OCI-LY1 (cell line): ENCODE results near the gene ARHGAP18.

Source experiments
- H2AFZ ChIP-seq: fragments of 200-600 bp; sonication (generic), shearing (Covaris generic); 2 replicates; pipeline ENCODE4 v1.6.0; 2014; ENCODE audit warnings: antibody characterized with exemption, mild to moderate bottlenecking, low read length
- H3F3A ChIP-seq: fragments of 200-600 bp; sonication (generic), shearing (Covaris generic); 2 replicates; pipeline ENCODE4 v1.6.0; 2014; ENCODE audit warnings: mild to moderate bottlenecking, antibody characterized with exemption, low read length, moderate library complexity; ENCODE audit not compliant: insufficient read depth
- H3K27ac ChIP-seq: fragments of 200-600 bp; sonication (generic); 2 replicates; pipeline ENCODE4 v1.5.1; 2014; ENCODE audit warnings: low read length, mixed run types, mild to moderate bottlenecking, low read depth; ENCODE audit not compliant: poor library complexity, severe bottlenecking
- H3K27me3 ChIP-seq: fragments of 200-600 bp; sonication (generic); 2 replicates; pipeline ENCODE4 v1.6.0; 2014; ENCODE audit warnings: antibody characterized with exemption, mild to moderate bottlenecking, low read length, moderate library complexity; ENCODE audit not compliant: insufficient read depth
- H3K36me3 ChIP-seq: fragments of 200-600 bp; sonication (generic); 2 replicates; pipeline ENCODE4 v1.6.1; 2014; ENCODE audit warnings: mild to moderate bottlenecking, antibody characterized with exemption, low read length, moderate library complexity, mixed read lengths; ENCODE audit not compliant: insufficient read depth
- H3K4me1 ChIP-seq: fragments of 200-600 bp; sonication (generic); 2 replicates; pipeline ENCODE4 v1.5.1; 2014; ENCODE audit warnings: mild to moderate bottlenecking, low read length, moderate library complexity; ENCODE audit not compliant: insufficient read depth, severe bottlenecking
- H3K4me2 ChIP-seq: fragments of 200-600 bp; sonication (generic), shearing (Covaris generic); 2 replicates; pipeline ENCODE4 v1.6.1; 2014; ENCODE audit warnings: low read length
- H3K4me3 ChIP-seq: fragments of 200-600 bp; sonication (generic); 2 replicates; pipeline ENCODE4 v1.5.1; 2014; ENCODE audit warnings: low read length, low read depth, mild to moderate bottlenecking, mixed read lengths; ENCODE audit not compliant: poor library complexity, severe bottlenecking
- H3K79me2 ChIP-seq: fragments of 200-600 bp; shearing (Covaris generic); 2 replicates; pipeline ENCODE4 v1.6.1; 2016; ENCODE audit warnings: mixed run types, low read length, mixed read lengths; ENCODE audit not compliant: insufficient read depth
- H3K9ac ChIP-seq: fragments of 200-600 bp; sonication (generic), shearing (Covaris generic); 2 replicates; pipeline ENCODE4 v1.6.1; 2014; ENCODE audit warnings: mild to moderate bottlenecking, low read length, mixed read lengths
- H3K9me2 ChIP-seq: fragments of 200-600 bp; sonication (generic), shearing (Covaris generic); 2 replicates; pipeline ENCODE4 v1.6.1; 2014; ENCODE audit warnings: low read depth, mild to moderate bottlenecking, low read length, mixed read lengths
- H3K9me3 ChIP-seq: fragments of 200-600 bp; shearing (Covaris generic); 2 replicates; pipeline ENCODE4 v1.6.1; 2014; ENCODE audit warnings: low read length, mixed read lengths
- H4K20me1 ChIP-seq: fragments of 200-600 bp; sonication (generic), shearing (Covaris generic); 2 replicates; pipeline ENCODE4 v1.6.0; 2016; ENCODE audit warnings: mild to moderate bottlenecking, low read length; ENCODE audit not compliant: insufficient read depth
- EZH2 ChIP-seq: fragments of 200-600 bp; sonication (generic), shearing (Covaris generic); IDR thresholded peaks from 2 replicates; pipeline ENCODE4 v1.8.0; 2017; ENCODE audit warnings: borderline replicate concordance, mixed run types, mild to moderate bottlenecking, antibody characterized with exemption, low read length, moderate library complexity, mixed read lengths
- TF ChIP-seq, protein P1 (sequence below): fragments of 200-600 bp; sonication (generic), shearing (Covaris generic); IDR thresholded peaks from 2 replicates; pipeline ENCODE4 v1.5.1; 2017; ENCODE audit warnings: mild to moderate bottlenecking, antibody characterized with exemption, low read length, moderate library complexity, mixed read lengths

ARHGAP18 gene

DNA sequence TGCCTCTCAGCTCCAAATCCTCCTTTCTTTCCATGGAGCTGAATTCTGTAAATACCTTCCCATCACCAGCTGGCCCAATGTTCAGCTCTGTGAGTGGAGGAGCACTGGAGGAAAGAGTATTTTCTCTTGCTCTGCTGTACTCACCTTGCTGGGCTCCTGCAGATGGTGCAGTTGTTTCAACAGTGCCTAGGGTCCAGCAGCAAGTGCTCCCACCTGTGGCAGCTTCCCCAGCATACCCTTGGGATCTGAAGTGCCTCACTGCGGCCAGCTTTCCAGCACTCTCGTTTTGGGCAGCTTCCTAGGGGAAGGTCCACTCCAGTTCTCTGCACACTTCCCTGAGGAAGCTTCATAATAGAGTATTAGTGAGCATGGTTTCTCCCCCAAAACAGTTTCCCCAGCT, 170.9 kb downstream of the ARHGAP18 start:
- Histone ChIP-seq H3K27me3 (no peaks in the 10 kb centered on the region), H4K20me1 (no peaks in the 10 kb centered on the region), H3F3A (no peaks in the 10 kb centered on the region), H2AFZ (no peak overlapping the region), H3K9ac (no peak overlapping the region), H3K4me1 (no peaks in the 10 kb centered on the region), H3K4me3 (no peak overlapping the region), H3K9me3 (no peaks in the 10 kb centered on the region), H3K79me2 (no peaks in the 10 kb centered on the region), H3K27ac (no peak overlapping the region), H3K9me2 (no peaks in the 10 kb centered on the region), H3K36me3 (no peaks in the 10 kb centered on the region), H3K4me2 (no peak overlapping the region)
- no peak for TF ChIP-seq EZH2
- TF ChIP-seq, protein P1, sequence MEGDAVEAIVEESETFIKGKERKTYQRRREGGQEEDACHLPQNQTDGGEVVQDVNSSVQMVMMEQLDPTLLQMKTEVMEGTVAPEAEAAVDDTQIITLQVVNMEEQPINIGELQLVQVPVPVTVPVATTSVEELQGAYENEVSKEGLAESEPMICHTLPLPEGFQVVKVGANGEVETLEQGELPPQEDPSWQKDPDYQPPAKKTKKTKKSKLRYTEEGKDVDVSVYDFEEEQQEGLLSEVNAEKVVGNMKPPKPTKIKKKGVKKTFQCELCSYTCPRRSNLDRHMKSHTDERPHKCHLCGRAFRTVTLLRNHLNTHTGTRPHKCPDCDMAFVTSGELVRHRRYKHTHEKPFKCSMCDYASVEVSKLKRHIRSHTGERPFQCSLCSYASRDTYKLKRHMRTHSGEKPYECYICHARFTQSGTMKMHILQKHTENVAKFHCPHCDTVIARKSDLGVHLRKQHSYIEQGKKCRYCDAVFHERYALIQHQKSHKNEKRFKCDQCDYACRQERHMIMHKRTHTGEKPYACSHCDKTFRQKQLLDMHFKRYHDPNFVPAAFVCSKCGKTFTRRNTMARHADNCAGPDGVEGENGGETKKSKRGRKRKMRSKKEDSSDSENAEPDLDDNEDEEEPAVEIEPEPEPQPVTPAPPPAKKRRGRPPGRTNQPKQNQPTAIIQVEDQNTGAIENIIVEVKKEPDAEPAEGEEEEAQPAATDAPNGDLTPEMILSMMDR: no peak

DNA sequence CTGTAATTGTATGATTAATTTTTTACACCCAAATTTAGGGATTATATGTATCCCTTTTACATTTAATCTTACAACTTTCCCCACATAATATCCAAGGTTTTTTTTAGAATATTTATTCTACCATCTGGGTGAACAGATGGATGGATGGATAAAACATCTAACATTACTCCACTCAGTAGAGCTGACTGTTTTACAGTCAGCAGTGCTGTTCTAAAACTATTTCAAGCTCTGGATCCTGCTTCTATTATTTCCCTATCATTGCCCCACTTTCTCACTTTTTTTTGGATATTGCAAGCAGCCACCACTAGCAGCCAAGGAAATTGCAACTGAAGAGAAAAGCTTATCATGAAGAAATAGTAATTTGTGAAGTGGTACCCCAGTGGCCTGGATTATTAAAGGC, 173.7 kb downstream of the ARHGAP18 start:
- H4K20me1 ChIP-seq: no peaks in the 10 kb centered on the region
- H3K4me2 ChIP-seq: no peak overlapping the region
- no peaks in the 10 kb centered on the region for H3K27me3 ChIP-seq
- no peaks in the 10 kb centered on the region for H3K79me2 ChIP-seq
- H3K9me2 ChIP-seq: no peaks in the 10 kb centered on the region
- TF ChIP-seq, protein P1: no peak
- TF ChIP-seq EZH2: no peak
- no peaks in the 10 kb centered on the region for H3K9me3 ChIP-seq
- no peaks in the 10 kb centered on the region for H3K4me1 ChIP-seq
- no peak overlapping the region for H2AFZ ChIP-seq
- no peaks in the 10 kb centered on the region for H3F3A ChIP-seq
- H3K9ac ChIP-seq: no peak overlapping the region
- no peak overlapping the region for H3K4me3 ChIP-seq
- no peaks in the 10 kb centered on the region for H3K36me3 ChIP-seq
- no peak overlapping the region for H3K27ac ChIP-seq

DNA sequence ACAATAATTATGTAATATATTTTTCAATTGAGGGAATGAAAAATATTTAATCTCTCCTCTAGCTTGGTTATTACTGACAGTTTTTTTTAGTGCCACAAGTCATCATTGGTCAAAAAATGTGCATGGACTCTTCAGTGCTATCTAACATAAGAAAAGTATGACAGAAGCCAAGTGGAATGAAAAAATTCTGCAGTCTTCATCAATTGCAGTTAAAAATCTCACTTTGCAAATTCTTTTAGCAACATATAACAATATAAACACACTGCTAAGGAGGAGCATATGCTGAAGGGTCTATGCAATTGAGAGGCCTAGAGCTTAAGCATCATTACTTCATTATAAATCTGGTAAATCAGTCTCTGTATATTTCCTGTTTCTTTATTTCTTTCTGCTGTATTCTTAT, 175.1 kb downstream of the ARHGAP18 start:
- TF ChIP-seq EZH2: no peak
- TF ChIP-seq, protein P1: no peak
- H3K79me2 ChIP-seq: no peaks in the 10 kb centered on the region
- H4K20me1 ChIP-seq: no peaks in the 10 kb centered on the region
- H3K36me3 ChIP-seq: no peaks in the 10 kb centered on the region
- no peak overlapping the region for H3K27ac ChIP-seq
- H2AFZ ChIP-seq: no peak overlapping the region
- H3K4me2 ChIP-seq: no peak overlapping the region
- H3K9ac ChIP-seq: no peak overlapping the region
- H3F3A ChIP-seq: no peaks in the 10 kb centered on the region
- H3K9me2 ChIP-seq: no peaks in the 10 kb centered on the region
- no peaks in the 10 kb centered on the region for H3K27me3 ChIP-seq
- no peak overlapping the region for H3K4me3 ChIP-seq
- H3K9me3 ChIP-seq: no peaks in the 10 kb centered on the region
- no peaks in the 10 kb centered on the region for H3K4me1 ChIP-seq
